Nucleus accumbens (tissue), 56 donors: ENCODE data around the gene ANO2.
A peak's percentile ranks its signal among the peaks of the same experiment; 100 is the strongest.

Experiments used
- DNase-seq, 56 donors: peaks; one replicate each; lab custom pipeline; 2025; lab: John Stamatoyannopoulos, UW

Gene ANO2

DNA sequence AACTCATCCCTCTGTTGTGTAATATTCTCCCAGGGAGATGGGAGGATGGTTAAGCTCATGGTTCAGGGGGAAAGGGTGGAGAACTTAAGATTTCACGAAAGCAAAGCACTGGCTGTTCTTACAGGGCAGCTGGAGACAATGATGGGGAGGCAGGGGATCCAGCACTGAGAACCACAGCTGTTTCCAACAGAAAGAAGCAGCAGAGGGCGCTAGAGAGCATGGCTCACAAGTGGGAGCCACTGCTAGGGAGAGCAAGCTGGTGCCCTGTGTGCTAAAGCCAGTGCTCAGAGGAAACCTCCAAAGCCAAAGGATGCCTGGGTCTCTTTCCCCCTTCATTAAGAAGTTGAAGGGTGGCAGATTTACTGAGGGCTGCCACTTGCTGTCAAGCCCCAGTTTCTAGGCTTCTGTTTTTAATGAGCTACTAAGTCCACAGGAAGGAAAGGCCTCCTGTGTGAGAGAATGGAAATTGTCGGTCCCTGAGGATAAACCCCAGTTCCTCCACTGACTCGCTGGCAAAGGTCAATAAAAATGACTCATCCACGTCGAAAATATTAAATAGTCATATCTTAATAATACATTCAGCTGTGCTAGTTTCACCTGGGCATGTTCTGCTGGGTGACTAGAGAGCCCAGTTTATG lies 199.7 kb downstream of the ANO2 start:
- DNase-seq, result peak in 41 of 56 donors; percentile 2 to 75 (median 36)

DNA sequence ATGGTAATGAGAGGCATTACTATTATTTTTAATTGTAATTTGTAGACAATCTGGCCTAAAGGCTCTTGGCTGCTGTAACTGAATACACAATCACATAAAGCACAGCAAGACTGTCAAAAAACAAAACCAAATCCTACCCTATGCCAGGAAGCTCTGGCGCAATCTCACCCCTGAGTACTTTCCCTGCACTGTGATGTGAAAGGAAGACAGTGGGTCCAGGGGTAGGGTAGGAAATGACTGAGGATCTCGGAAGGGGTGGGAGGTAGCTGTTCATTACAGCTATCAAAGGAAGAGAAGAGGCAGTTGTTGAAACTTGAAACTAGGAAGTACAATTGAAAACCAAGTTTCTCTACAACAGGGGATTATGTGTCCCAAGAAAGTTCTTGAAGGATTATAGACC lies 202.8 kb downstream of the ANO2 start:
- no peak for DNase-seq

GRCh38 chr12:5739917-5740316 lies 205.1 kb downstream of the ANO2 start:
- DNase-seq, result no peak

DNA sequence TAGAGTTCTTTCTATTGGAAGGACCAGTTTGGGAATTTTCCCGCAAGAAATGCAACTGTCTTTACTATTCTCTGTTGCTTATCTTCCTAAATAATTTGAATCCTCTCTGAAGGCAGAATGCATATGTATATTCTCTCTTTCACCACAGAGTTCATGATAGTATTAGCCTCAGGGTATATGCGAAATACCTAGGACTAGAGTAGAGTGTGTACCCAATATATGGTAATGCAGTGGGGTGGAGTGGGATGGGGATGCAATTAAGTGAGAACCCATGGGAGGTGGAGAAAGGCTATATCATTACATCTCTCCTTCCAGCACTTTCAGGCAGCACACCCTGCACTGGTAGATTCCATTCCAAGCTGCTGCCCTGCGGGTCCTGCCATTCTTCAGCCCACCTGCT lies 207.3 kb downstream of the ANO2 start:
- no peak for DNase-seq

GRCh38 chr12:5736527-5736926 lies 208.5 kb downstream of the ANO2 start:
- DNase-seq, result no peak

GRCh38 chr12:5736016-5736415 lies 209.0 kb downstream of the ANO2 start:
- DNase-seq, result no peak

DNA sequence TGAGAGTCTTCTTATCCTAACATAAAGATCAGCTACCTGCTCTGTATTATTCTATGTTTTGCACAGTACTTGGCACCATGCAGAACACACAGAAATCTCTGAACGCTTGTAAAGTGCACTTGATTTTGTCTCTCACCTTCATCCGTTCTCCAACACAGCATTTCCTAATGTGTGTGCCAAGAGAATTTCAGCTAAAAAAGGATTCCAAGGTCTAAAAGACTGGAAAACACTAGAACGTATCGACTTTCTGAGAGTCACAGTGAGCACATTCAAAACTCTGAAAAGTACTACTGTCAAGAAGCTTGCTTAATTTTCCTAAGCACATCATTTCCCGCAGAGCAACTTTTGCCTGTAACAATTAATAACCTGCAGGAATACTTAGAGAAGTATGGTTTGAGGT lies 211.1 kb downstream of the ANO2 start:
- DNase-seq, result no peak

- no peak for DNase-seq
Observed at GRCh38 chr12:5733136-5733755, 211.8 kb downstream of the ANO2 start.

- no peak for DNase-seq
Observed at GRCh38 chr12:5730962-5731361, 214.1 kb downstream of the ANO2 start.

DNA sequence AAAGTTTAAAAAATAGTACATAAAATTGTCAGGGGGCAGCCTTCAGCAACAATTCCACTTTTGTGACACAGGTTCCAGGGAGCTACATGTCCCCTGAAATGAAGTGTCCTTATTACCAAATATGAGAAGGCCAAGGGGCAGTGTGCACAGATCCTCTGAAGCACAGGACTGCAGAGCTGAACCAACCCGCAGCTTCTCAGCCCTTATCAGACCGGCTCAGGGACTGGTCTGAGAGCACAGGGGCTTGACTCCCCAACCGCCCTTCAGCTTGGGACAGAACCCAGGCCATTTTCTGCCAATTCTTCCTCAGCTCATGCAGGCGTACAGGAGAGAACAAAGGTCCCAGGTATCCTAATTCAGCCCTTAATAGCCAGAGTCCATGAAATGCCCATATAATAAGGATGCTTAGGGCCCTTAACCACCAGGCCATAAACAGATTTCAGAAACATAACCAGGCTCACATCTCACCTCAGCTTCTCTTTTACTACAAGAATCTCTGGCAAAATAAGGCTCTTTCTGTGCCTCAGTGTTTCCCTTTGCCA lies 221.3 kb downstream of the ANO2 start:
- DNase-seq, result no peak

GRCh38 chr12:5723071-5723470 lies 222.0 kb downstream of the ANO2 start:
- no peak for DNase-seq

DNA sequence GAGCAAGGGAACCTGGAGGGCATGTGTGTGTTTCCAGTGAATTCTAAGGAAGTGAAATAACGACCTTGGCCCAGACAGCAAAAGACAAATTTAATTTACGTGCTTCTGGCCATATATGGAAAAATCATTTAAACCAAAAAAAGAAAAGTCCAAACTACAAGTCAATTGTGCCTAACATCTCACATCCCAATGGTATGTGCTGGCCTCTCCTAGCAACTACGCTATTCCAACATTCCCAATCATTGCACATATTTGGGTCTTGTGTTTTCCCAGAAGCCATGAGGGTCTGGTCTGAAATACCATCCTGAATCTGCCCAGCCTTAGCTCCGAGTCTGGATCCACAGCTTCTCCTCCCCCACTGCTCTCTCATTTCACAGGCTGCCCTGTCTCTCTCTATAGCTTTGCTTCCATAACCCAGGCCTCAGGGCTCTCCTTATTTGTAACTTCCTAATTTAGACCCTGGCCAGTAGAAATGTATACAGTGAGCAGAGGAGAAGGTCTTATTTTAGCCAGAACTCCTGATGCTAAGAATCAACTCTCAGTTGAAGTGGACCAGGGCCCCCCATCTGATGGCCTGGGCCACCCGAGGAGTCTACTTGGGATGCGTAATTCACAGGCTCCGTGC lies 224.6 kb downstream of the ANO2 start:
- no peak for DNase-seq

DNA sequence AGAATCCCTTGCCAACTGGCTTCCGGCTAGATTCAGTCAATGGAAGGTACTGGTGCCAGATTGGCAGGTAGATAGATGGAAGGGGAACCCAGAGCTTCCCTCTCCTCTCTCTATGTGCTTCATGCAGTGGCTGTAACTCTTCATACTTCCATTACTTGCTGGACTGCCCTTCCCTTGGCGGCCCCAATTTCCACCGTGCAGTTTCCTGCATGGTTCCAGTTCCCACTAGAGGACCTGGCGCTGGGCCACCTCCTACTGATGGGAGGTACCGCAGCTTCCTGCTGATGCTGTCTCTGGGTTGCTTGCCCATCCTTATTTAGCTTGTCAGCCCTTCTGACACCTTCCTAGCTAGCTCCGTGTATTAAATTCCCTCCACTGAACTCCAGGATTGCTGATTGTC lies 226.4 kb downstream of the ANO2 start:
- DNase-seq, result peak in 1 of 56 donors; percentile 1

- DNase-seq, result no peak
Observed at GRCh38 chr12:5718073-5718472, 227.0 kb downstream of the ANO2 start.

DNA sequence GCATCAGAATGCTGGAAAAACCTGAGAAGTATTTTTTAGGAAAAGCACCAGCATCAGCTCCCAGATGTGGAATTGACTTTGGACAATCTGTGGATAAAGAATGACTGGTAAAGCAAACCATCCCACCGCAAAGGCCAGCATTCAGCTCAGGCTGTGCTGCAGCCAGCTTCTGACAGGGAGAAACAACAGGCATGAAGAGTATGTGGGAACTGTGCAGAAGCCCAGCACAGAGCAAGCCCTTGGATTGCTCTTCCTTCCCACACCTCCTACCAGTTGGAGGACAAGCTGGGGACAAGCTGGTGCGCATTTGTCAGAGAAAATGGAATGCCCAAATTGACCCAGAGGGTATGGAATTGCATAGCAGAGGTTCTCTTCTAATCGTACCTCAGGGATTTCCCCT lies 228.1 kb downstream of the ANO2 start:
- DNase-seq, result no peak

- no peak for DNase-seq
Observed at GRCh38 chr12:5716201-5716600, 228.9 kb downstream of the ANO2 start.

DNA sequence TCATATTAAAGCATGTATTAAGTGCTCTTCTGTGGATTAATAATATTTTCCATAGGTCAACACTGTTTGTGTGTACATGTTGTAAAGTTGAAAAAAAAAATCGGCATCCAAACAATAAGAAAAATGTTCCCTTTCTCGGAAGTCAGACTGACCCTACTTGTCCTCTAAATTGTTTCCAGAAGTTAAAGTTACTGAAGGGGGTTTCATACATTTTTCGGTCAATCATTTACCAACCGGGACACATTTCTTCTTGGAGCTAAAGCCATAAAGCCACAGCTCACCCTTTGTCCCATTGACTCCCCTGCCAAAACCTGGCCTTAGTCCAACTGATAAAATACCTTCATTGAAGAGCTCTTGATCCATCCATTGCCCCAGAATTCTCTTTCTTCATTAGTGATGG lies 230.0 kb downstream of the ANO2 start:
- no peak for DNase-seq

GRCh38 chr12:5713599-5714081 lies 231.4 kb downstream of the ANO2 start:
- no peak for DNase-seq

- DNase-seq, result no peak
Observed at GRCh38 chr12:5710260-5710878, 234.7 kb downstream of the ANO2 start.

GRCh38 chr12:5708371-5708770 lies 236.7 kb downstream of the ANO2 start:
- no peak for DNase-seq

DNA sequence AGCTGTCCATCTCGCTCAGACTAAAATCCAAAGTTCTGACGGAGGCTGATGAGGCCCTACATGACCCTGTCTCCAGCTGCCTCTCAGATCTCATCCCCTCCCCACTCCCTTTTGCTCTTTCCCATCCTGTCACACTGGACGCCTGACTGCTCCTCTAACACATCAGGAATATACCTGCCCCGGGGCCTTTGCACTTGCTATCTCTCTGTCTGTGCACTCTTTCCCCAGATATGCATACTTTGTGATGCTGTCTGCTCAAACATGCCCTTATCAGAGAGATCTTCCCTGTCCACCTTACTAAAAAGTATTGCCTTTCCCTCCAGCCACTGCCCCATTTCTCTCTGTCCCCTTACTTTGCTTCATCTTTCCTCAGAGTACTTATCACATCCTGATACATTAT lies 238.8 kb downstream of the ANO2 start:
- no peak for DNase-seq
